NCI-H82 treated with DMSO at 0.1 percent for 48 hours (cell line): ENCODE results near the gene CCDC74A.
"Not testable (repeated sequence)": the region's sequence is repeated elsewhere in the genome, so short reads cannot be mapped to it uniquely, and the experiment has no call there.

Experiments
- DNase-seq: peaks from one replicate; lab custom pipeline; 2025; ENCODE audit not compliant: unreplicated experiment; lab: John Stamatoyannopoulos, UW

CCDC74A gene

DNA sequence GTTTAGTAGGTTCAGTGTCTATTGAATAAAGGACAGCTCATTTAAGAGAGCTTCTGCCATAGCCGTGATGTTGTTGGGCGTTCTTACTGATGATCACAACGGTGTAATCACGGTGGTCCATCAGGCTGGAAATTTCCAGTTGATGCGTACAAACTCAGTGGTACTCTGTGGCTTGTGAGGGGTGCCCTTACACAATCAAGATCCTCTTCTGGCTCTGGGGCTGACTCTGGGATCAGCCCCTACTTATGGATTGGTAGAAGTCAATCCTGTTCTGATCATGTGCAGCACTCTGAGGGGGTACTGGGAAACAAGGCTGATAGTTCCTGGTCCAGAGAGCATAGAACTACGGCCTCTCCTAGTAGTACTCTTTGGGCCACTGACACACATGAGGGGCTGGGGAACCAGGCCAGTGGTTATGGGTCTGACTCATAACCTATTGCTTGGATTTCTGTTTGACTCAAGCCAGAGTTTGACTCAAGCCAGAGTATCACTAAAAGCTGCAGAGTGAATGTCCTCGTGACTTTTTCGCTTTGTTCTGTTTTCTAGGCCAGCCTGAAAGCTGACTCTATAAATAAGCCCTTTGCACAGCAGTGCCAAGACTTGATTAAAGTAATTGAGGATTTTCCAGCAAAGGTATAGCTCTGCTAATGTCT is 29.2 kb upstream of the CCDC74A start:
- not testable (repeated sequence) for DNase-seq

DNA sequence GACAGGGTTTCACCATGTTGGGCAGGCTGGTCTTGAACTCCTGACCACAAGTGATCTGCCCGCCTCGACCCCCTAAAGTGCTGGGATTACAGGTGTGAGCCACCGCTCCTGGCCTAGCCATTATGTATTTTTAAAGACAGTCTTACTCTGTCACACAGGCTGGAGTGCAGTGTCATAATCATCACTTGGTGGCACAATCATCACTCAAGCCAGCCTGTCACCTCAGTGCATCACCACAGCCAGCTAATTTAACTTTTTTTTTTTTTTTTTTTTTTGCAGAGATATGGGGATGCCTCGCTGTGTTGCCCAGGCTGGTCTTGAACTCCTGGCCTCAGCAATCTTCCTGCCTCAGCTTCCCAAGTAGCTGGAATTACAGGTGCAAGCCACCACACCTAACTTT is 24.1 kb upstream of the CCDC74A start:
- not testable (repeated sequence) for DNase-seq

- not testable (repeated sequence) for DNase-seq
These were observed 23.5 kb upstream of the CCDC74A start for GRCh38 chr2:131504082-131504750.

DNA sequence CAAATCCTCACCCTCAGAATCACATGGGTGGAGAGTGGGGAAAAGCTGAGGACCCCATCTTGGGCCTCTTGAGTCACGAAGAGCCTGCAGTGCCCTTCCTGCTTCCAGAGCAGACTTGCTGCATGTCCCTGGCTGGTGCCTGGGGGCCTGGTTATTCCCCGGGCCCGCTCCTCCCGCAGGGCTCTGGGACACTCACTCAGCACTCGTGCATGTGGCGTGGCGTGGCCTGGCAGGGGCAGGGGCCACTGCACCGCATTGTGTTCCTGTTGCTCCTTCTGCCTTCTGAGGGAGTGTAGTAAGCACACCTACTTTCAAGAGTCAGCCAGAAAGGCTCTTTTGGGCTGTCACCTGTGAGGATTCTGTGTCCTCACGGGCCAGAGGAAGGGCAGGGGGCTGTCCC is 18.1 kb upstream of the CCDC74A start:
- no peak for DNase-seq

- DNase-seq: not testable (repeated sequence)
These were observed 16.3 kb upstream of the CCDC74A start for GRCh38 chr2:131511291-131511968.

DNA sequence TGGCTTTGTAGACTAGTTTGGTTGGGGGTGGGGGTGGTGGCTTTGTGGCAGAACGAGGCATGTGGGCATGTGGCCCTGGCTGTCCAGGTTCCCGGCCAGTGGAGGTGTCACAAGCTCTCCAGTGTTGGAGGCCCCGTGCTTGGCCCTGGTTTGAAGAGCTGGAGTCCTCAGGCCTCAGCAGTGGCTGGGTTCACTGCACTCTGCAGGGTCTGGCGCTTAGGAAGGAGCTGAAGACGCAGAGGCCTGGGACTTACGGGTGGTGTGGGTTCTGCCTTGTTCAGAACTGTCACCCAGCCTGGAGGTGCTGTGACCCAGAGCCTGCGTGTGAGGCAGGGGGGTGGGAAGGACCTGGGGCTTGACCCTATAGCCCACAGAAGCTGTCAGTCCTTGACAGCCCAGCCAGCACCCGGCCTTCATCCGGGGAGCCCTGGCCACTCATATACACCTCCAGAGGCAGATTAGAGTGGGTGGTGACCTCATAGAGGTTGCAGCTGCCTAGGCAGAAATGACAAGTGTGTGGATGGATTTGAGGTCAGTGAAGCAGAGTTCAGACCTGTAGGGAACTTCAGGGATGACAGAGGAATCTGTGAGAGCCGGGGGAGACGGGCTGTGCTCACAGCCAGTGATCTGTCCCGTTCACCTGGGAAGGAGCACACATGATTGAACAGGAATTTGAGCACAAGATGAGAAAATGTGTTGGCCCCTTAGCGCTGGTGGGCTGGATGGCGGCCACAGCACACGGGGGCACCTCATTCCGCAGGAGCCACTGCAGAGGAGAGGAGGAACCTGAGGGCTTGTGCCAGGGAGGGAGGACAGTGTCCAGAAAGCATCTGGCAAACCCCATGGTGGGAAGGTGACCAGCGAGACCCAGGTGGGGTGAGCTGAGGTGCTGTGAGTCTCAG is 15.5 kb upstream of the CCDC74A start:
- not testable (repeated sequence) for DNase-seq

DNA sequence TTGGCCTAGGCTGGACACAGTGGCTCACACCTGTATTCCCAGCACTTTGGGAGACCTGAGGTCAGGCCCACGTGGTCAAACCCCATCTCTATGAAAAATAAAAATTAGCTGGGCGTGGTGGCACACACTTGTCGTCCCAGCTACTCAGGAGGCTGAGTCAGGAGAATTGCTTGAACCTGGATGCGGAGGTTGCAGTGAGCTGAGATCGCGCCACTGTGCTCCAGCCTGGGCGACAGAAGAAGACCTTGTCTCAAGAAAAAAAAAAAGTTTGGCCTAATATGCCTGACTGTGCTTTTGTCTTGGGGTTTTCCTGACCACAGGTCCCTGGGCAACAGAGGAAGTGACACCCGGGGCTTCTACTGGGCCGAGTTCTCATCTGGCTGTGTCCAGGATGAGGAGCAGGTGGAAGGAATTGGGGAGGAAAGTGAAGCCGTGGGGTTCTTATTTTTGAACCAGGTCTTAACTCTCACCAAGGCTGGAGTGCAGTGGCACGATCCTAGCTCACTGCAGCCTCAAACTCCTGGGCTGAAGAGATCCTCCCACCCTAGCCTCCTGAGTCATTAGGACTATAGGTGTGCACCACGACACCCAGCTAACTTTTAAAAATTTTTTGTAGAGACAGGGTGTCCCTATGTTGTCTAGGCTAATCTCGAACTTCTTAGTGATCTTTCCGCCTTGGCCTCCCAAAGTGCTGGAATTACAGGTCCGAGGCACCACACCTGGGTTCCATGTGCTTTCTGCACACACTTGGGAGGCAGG is 13.1 kb upstream of the CCDC74A start:
- DNase-seq: not testable (repeated sequence)

DNA sequence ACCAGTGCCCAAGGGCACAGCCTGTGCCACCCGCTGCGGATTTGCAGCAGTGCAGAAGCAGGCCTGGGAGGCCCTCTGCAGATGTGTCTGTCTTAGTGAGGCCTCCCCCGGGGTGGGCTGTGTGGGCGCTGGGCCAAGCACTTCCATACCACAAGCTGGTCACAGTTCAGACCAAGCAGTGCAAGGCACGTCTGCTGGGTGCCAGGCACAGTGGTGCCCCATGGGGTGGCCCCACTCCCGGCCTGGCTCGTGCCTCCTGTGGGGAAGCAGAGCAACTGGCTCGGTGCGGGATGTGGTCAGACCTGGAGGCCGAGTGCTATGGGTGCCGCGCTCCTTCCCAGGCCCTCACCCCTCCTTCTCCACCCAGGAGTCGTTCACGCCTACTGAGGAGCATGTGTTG is 12.5 kb upstream of the CCDC74A start:
- not testable (repeated sequence) for DNase-seq

DNA sequence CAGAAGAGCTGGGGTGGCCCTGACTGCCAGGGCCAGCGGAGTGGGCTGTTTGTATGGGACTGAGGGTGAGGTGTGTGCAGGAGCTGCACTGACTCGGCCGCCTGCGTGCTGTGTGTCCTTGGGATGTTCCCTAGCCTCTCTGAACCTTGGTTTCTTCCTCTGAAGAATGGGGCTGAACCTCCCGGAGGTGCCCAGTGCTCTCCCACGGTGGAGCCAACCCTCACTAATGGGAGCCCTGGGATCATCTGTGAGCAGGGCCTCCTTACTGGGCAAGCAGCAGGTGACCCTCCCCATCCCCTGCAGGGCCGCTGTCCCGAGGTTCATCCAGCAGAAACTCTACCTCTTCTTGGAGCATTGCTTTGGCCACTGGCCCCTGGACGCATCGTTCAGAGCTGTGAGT is 11.7 kb upstream of the CCDC74A start:
- no peak for DNase-seq

GRCh38 chr2:131516621-131517020 is 11.1 kb upstream of the CCDC74A start:
- not testable (repeated sequence) for DNase-seq

GRCh38 chr2:131517106-131517831 is 10.4 kb upstream of the CCDC74A start:
- no peak for DNase-seq

DNA sequence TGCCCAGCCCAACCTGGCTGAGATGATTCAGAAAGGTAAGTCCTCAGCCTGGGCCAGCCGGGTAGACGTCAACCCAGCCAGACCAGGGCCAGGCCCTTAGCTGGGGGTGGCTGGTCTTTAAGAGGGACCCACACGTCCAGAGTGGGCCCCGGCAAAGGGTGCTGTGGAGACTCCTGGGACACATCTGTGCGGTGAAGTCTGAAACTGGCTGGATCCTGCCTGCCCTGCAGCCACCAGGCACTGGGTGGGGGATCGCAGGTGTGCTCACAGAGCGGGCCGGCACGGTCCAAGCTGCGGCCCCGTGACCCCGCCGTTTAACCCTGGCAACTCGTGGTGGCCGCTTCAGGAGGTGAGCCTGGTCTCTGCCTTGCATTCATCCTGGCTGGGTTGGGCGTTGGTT is 9.8 kb upstream of the CCDC74A start:
- DNase-seq: not testable (repeated sequence)

- not testable (repeated sequence) for DNase-seq
These were observed 9.2 kb upstream of the CCDC74A start for GRCh38 chr2:131518531-131518930.

GRCh38 chr2:131519466-131519865 is 8.2 kb upstream of the CCDC74A start:
- DNase-seq: no peak

DNA sequence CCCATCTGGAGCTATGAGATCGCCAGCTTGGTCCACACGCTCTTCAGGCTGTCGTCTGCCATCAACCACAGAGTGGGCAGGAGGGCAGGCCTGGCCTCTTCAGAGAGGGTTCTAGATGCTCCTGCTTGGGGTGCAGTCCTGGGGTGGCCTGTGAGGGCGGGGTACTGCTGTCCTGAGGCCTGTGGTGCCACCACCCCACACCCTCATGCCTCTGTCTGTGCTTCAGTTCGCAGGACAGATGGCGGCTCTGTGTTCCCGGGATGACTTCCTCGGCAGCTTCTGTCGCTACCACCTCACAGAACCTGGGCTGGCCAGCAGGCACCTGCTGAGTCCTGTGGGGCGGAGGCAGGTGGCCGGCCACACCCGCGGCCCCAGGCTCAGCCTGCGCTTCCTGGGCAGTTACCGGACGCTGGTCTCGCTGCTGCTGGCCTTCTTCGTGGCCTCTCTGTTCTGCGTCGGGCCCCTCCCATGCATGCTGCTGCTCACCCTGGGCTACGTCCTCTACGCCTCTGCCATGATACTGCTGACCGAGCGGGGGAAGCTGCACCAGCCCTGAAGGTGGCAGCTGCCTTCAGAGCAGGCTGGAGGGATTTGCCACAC is 7.7 kb upstream of the CCDC74A start:
- DNase-seq: not testable (repeated sequence)

GRCh38 chr2:131520526-131520925 is 7.2 kb upstream of the CCDC74A start:
- DNase-seq: no peak

GRCh38 chr2:131521524-131521923 is 6.2 kb upstream of the CCDC74A start:
- DNase-seq: not testable (repeated sequence)

DNA sequence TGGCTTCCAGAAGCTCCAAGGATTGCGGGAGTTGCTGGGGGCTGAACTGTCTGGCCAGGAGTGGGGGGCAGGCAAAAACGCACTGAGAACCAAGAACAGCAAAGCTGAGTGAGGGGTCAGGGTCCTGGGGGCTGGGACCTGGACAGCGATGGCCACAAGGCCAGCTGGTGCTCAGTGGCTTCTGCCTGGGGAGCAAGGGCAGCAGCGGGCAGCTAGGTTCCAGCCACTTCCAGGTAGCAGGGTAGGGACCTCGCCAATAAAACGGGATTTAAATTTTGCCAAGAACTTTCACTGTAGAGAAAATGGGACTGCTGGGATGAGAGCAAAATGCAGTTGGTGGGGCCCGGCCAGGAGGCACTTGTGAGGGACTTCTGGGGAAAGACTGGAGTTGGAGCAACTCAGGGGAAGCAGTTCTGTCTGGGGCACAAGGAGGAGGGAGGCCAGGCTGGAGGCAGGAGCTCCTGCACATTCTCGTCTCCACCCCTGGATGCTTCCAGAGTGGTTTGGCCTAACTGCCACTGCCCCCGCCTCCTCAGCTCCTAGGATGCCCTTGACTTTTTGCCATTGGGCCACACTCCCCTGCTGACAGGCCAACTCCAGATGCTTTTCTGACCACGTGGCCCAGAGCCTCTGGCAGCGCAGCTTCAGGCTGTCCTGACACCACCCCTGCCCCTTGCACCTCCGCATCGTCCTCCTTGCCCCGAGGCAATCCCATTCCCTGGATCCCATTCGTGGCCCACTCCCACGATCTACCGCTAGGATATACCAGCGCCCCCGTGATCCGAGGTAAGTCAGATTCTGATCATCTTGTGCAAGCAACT is 5.5 kb upstream of the CCDC74A start:
- DNase-seq: no peak
